GM18873 (cell line): ENCODE results near the gene MS4A18.
"Not testable (repeated sequence)": the region's sequence is repeated elsewhere in the genome, so short reads cannot be mapped to it uniquely, and the experiment has no call there.

ENCODE experiments used
- ATAC-seq: cut with Tn5 transposase; IDR thresholded peaks from one replicate; pipeline ENCODE4 v1.9.1; 2021; ENCODE audit warnings: mild to moderate bottlenecking, moderate library complexity, moderate number of reproducible peaks; ENCODE audit not compliant: unreplicated experiment, low FRiP score

Gene MS4A18

DNA sequence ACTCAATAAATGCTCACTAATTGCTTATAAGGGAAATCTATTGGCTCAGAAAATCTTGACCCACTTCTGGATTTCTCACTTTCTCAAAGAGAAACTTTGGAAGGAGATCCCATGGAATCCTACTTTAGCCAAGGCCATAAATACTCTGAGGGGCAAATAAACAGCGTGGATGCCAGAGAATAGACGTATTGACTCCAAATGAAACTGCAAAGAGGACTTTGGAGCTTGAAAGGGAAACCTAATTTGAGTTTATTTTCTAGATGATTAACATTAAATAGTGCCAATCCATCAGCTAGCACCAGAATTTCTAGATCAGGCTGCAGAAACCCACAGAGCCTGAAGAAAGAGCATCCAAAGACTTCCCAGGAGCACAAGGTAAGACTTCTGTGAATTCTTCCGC lies at the start of gene MS4A18:
TSS of gene MS4A18 (plus strand) at position 301 of the 400 bp plus-strand sequence.
- no peak for ATAC-seq

- not testable (repeated sequence) for ATAC-seq
Observed at GRCh38 chr11:60678231-60678630, 46.3 kb upstream of the MS4A18 start.

- ATAC-seq: no peak
Observed at GRCh38 chr11:60679879-60680278, 44.6 kb upstream of the MS4A18 start.

DNA sequence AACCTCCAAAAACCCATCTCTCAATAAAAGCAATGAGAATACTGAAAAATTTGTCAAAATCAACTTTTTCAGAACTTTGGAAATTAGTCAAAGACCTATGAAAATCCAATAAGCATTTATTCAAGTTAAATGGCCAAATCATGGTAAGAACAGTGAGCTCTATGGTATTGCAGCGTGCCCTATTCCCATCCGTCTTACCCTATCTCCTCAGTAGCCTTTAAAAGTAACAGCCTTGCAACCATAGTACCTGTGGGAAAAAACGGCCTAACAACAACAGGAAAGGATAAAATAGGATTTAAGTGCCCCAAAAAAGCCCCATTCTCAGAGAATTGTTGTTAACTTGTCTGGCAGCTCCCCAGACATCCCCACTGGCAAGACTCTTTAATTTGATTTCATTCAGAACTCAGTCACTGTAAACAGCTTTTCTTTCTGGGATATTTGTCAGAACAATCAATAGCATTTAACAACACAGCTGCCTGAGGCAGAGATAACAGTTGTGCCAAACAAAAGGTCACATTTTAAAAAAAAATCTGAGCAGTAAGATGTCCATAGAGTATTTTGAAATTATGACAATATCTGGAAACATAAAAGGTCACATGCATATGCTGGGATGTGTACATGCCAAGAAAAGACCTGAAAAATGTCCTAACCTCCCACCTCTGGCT lies 43.9 kb upstream of the MS4A18 start:
- ATAC-seq: no peak

- not testable (repeated sequence) for ATAC-seq
Observed at GRCh38 chr11:60684541-60684848, 40.0 kb upstream of the MS4A18 start.

DNA sequence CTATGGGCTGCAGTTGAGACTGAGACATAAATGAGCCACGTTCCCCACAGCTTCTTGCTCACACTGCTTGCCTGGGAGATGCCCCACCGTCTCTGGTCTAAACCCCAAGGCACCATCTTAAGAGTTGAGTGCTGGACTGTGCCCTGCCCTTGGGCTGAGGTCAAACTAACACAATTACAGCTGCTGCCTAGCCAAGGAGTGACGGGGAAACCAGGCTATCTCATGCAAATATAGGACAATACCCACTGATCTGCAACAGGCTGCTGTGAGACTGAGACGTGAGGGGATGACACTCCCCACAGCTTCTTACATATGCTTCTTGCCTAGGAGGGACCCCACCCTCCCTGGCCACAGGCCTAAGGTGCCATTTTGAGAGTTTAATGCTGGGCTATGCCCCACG lies 32.9 kb upstream of the MS4A18 start:
- no peak for ATAC-seq

DNA sequence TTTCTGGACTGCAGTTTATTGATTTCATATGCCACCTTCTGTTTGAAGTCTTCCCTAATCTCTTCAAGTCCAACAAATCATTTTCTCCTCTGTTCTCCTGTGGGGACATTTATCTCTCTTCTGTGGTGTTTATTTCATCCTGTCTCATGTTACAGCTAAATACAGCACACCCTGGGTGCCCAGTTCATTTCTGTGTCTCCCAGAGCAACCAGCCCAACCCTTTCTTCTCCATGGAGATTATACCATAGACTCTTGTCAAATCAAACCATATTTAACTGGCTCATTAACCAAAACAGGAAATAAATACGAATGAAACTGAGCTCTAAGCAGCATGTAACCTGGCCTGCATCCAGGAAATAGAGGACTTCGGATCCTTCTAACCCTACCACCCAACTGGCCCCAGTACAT lies 25.2 kb upstream of the MS4A18 start, which contains the start of gene MS4A8:
TSS of gene MS4A8 (plus strand) at position 329 of the 408 bp plus-strand sequence. CDS start 1,249 bp downstream, outside the sequence.
- ATAC-seq: no peak

DNA sequence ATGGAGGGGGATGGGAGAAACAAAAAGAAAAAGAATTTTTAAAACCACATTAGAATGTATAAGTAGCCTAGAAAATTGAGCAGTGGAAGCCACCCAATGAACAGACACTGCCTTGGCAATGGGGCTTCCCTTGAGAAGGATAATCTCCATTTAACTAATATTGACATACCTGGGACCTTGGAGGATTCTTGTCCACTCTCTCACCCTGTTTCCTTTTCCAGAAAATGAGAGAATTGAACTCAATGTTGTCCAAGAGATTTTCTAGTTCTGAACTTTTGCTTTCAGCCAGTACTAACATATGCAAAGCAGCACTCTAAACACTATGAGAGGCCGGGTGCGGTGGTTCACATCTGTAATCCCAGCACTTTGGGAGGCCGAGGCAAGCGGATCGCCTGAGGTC lies 24.6 kb upstream of the MS4A18 start:
- no peak for ATAC-seq

DNA sequence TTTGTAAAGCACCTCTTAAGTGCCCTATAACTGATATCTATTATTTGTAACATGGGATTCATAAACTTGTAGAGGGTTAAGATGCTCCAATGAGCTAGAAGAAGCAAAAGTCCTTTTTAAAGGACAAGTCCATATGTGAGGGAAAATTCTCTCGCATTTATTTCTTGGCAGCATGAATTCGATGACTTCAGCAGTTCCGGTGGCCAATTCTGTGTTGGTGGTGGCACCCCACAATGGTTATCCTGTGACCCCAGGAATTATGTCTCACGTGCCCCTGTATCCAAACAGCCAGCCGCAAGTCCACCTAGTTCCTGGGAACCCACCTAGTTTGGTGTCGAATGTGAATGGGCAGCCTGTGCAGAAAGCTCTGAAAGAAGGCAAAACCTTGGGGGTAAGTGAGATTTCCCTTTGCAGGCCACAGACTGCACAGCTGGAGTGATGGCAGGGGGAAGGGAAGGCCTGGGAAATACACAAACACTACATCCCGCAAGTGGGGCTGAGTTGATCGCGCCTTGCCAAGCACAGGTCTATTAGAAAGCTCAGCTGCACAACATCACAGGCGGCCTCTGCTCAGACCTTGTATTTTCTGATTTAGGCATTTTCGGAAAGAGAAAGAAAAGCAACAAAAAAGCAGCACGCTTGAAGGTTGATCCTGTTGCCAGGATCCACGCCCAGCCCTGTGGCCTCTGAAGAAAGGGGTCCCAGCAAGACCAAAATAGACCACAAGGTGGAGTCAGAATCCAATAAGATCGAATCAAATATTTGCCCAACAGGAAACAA lies 23.6 kb upstream of the MS4A18 start:
- ATAC-seq: no peak

- no peak for ATAC-seq
Observed at GRCh38 chr11:60701469-60701818, 23.1 kb upstream of the MS4A18 start.

- no peak for ATAC-seq
Observed at GRCh38 chr11:60703374-60703773, 21.1 kb upstream of the MS4A18 start.

DNA sequence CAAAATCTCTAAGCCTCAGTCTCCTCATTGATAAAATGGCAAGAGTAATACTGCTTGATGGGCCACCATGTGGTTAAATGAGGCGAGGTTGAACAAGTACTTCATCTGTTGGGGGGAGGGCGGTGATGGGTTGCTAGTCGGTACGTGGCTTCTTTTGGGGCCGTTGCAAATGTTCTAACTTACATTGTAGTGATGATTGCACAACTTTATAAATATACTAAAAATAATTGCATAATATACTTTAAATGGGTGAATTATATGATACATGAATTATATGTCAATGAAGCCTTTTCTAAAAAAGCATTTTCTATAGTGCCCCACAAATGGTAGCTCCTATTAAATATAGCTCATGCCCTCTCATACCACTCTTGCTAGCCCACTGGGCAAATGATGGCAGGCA lies 18.6 kb upstream of the MS4A18 start:
- ATAC-seq: no peak

DNA sequence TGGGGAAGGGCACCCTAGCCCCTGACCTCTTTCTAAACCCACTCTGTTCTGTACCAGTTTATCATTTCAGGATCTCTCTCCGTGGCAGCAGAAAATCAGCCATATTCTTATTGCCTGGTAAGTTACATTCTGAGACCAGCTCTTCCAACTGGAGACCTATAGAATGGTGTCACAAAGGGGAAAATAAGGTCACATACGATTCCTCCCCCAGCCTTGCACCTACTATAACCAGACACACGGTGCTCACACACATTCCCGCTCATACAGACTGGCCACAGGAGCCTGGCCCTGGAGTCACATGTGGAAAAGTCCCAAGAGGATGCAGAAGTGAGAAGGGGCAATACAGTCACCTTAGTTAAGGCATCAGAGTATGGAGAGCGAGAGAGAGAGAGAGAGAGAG lies 17.6 kb upstream of the MS4A18 start:
- no peak for ATAC-seq

- no peak for ATAC-seq
Observed at GRCh38 chr11:60710482-60710881, 14.0 kb upstream of the MS4A18 start.

- ATAC-seq: no peak
Observed at GRCh38 chr11:60711276-60711675, 13.2 kb upstream of the MS4A18 start.

DNA sequence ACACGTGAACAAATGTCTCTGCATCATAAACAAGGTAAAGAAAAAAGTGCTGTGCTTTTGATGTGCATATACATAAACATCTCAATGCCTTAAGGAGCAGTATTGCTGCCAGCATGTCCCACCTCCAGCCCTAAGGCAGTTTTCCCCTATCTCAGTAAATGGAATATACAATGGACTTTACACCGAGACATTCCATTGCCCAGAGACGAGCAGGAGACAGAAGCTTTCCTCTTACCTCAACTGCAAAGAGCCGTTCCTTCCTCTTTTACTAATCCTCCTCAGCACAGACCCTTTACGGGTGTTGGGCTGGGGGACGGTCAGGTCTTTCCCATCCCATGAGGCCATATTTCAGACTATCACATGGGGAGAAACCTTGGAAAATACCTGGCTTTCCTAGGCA lies 11.1 kb upstream of the MS4A18 start:
- ATAC-seq: not testable (repeated sequence)

DNA sequence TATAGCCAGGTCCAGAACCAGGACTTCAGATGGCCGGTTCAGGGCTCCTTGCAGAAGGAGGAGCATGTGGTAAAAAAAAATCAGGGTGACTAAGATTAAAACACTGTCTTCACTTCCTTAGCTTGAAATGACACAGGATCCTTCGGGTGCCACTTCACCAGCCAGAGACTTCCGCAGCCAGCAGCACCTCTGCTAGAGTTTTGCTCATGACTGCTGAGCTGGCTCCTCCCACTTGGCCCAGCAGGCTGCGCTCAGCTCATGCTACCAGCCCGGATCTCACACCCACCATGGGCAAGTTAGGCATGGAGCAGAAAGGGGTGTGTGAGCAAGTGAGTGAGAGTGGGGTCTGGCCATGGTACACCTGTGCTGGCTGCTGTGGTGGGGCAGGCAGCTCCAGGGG lies 6.6 kb upstream of the MS4A18 start:
- no peak for ATAC-seq

DNA sequence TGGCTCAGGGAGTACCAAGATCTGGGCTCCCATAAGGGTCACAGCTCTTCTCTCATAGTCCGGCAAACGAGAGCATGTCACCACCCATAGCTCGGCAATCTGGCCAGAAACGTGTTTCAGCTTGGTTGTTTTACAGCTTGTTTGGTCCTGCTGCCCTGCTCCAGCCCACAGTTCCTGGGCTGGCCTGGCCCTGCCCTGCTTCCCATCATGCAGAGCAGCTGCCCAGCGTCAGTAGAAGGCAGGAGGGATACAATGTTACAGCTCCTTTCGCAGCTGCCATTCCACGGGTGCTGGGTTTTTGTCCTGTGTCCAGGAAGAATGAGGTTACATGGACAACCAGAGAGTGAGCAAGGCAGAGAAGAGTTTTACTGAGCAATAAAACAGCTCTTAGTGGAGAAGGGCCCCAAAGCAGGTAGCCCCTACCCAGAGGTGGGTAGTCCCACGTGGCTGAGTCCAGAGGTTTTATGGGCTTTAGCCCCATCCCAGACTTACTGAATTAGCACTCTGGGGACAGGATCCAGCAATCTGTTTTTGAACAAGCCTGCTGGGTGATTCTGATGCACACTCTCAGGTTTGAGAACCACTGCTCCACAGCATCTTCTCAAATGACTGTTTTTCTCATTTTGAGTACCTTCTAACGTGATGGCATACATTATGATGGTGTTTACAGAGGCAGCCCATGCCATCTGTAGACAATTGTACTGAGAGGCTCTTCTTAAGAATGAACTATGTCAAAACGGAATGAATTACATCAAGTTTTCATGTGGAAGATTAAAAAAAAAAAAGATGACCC lies 5.8 kb upstream of the MS4A18 start:
- ATAC-seq: no peak

DNA sequence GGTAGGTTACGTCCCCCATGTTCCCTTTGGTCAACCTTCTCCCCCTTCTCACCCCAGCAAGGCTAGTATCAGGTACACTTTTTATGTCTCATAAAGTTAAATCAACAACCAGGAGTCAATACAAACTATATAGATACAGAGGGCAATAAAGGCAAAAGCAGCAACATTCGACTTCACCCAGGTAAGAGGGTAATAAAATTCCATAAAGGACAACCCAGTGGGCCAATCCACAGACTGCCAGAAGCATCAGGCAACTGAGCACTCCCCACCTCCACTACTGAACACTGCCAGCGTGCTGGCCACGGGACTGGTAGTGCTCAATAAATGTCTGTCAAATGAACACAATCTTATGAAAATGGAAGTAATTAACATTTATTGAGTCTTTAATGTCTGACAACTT lies 5.1 kb upstream of the MS4A18 start:
- no peak for ATAC-seq

- no peak for ATAC-seq
Observed at GRCh38 chr11:60720460-60720859, 4.1 kb upstream of the MS4A18 start.

DNA sequence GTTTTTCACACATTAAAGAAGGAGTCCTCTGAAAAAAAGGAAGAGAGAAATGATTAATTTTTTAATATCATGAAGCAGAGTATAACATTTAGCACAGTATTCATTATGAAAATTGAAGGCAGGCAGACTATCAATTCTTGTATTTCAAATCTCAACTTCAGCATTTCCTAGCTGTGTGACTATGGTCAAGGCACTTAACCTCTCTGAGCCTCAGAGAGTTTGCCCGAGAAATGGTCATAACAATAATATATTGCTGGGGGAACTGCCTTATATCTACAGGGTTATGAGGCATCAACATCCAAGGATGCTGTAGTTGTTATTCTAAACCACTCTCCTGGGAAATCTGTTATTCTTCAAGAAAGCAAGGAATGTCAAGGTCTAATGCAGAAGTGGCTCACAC lies 1.1 kb downstream of the MS4A18 start:
- ATAC-seq: no peak
